ENCODE data around the gene PFKFB4.

DNA sequence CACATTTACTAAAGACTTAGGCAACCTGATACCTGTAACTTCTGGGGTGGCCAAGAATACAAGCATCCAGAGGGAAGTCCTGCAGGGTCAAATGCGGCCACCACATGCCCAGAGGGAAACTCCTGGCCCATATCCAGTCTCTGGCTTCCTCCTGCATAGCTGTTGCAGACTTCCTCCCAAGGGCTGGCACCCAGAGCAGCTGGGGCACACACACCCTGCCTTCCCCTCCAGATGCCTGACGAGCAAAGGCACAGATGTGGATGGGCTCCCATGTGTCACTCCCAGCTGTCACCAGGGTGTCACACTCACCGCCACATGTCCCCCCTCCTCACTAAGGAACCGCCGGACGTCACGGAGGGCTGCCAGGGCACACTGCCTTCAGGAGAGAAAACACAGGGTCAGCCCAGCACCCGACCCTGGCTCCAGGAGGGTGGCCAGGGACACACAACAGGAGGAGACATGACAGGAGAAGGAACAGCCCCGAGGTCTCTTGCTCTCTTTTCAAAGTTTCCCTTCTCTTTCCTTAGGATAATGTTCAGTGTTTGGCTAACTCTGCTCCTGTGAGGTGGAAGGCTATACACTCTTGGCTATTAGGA lies 13.2 kb downstream of the PFKFB4 start:
- TF ChIP-seq, protein P1, sequence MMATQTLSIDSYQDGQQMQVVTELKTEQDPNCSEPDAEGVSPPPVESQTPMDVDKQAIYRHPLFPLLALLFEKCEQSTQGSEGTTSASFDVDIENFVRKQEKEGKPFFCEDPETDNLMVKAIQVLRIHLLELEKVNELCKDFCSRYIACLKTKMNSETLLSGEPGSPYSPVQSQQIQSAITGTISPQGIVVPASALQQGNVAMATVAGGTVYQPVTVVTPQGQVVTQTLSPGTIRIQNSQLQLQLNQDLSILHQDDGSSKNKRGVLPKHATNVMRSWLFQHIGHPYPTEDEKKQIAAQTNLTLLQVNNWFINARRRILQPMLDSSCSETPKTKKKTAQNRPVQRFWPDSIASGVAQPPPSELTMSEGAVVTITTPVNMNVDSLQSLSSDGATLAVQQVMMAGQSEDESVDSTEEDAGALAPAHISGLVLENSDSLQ (IDR thresholded peaks at IDR 0.05), result no peak
- no peak for TF ChIP-seq HDGF (IDR thresholded peaks at IDR 0.05; ENCODE audit: borderline replicate concordance)
- TF ChIP-seq BHLHE40 (IDR thresholded peaks at IDR 0.05; ENCODE audit: borderline replicate concordance), result no peak
- TF ChIP-seq SP1 (IDR thresholded peaks at IDR 0.05), result no peak
- TF ChIP-seq FOXM1 (IDR thresholded peaks at IDR 0.05; ENCODE audit: borderline replicate concordance), result no peak
- no peak for TF ChIP-seq ELF4 (IDR thresholded peaks at IDR 0.05)
- no peak for TF ChIP-seq SUZ12 (IDR thresholded peaks at IDR 0.05)
- TF ChIP-seq NFRKB (IDR thresholded peaks at IDR 0.05), result no peak
- TF ChIP-seq FOXK2 (IDR thresholded peaks at IDR 0.05), result no peak
- TF ChIP-seq ZNF384 (IDR thresholded peaks at IDR 0.05), result no peak
- no peak for TF ChIP-seq ARNT (IDR thresholded peaks at IDR 0.05)
- TF ChIP-seq LEF1 (IDR thresholded peaks at IDR 0.05; ENCODE audit: borderline replicate concordance), result no peak
- no peak for TF ChIP-seq L3MBTL2 (conservative IDR thresholded peaks at IDR 0.05)
- TF ChIP-seq FOXA1 (IDR thresholded peaks at IDR 0.05), result no peak
